CD4-positive, alpha-beta T cell treated with Interleukin-10 for 1 hour (primary cell): ENCODE measurements around the gene AQP4.

Source experiments
- DNase-seq: peaks from one replicate; pipeline ENCODE4 v3.0.0-alpha.2; 2020

AQP4 gene

DNA sequence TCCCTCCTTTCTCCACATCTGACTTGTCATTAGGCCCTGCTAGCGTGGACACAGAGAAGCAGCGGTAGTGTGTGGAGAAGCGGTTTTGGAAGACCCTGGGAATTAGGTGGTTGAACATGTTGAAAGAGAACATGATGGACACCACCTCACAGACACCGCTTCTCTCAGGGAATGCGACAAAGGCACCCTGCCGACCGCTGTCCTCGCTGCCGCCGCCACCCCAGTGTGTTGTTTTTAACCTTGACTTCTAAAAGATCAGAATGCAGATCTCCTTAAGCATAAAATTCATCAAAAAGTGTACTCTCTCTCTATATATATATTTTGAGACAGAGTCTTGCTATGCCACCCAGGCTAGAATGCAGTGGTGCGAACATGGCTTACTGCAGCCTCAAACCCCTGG is 33.2 kb downstream of the AQP4 start:
- DNase-seq = no peak

GRCh38 chr18:26827581-26827980 is 37.9 kb downstream of the AQP4 start:
- DNase-seq = no peak

GRCh38 chr18:26826656-26827235 is 38.8 kb downstream of the AQP4 start:
- no peak for DNase-seq

- DNase-seq = no peak
Observed at GRCh38 chr18:26821181-26821580, 44.3 kb downstream of the AQP4 start.

GRCh38 chr18:26819046-26819445 is 46.5 kb downstream of the AQP4 start:
- DNase-seq = no peak

DNA sequence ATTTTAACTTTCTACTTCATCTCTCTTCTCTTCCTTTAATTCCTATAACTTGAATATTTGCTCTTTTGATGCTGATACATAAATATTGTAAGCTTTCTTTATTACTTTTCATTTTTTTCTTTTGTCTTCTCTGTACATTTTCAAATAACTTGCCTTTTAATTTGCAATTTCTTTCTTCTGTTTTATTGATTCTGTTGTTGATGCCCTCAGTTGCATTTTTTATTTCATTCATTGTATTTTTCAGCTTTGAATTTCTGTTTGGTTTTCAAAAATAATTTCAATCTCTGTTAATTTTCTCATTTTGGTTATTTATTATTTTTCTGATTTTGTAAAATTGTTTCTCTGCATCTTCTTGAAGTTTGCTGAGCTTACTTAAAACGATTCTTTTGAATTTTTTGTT is 47.0 kb downstream of the AQP4 start:
- DNase-seq = no peak

GRCh38 chr18:26813043-26813442 is 52.5 kb downstream of the AQP4 start:
- DNase-seq = no peak

GRCh38 chr18:26812462-26812861 is 53.0 kb downstream of the AQP4 start:
- no peak for DNase-seq

- DNase-seq = no peak
Observed at GRCh38 chr18:26809346-26809745, 56.2 kb downstream of the AQP4 start.

GRCh38 chr18:26806224-26806623 is 59.3 kb downstream of the AQP4 start:
- no peak for DNase-seq

DNA sequence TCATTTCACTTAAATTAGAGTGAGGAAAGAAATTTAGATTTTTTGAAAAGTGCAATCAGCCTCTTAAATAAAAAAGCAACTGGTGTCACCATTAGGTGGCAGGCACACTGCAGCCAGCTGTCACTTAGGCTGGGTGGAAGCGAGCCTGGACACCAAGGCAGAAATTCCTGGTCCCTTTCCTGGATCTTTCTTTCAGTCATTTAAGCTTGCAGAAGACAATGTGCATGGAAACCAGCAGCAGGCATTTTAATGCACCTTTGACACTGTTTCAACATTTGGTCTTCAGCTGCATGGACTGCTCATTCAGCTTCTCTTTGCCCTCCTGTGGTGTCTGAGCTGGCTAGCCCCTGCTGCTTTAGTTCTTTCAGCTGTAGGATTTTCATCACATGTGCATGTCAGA is 61.0 kb downstream of the AQP4 start:
- no peak for DNase-seq

DNA sequence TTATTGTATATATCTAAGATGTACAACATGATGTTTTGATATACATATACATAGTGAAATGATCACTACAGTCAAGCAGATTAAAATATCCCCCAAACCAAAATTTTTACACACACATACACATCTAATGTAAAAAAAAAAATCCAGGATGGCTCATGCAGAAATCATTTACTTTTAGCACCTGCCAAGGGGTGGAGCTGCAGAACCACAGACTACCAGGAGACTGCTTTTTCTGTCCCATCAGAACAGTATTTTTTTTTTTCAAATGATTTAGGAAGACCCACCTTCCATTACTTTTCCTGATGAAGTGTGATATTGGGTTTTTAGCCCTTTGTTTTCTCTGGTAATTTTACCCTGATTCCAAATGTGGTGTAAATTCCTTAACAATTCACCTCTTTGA is 61.9 kb downstream of the AQP4 start:
- no peak for DNase-seq

GRCh38 chr18:26802330-26803200 is 62.9 kb downstream of the AQP4 start:
- DNase-seq = no peak
